Epithelial cell of proximal tubule (primary cell): Measurements from ENCODE around the gene LRRC4C. TPM values are rescaled to one million over a fixed set of nuclear protein-coding genes. Genes with fewer than 3 reads are reported as not detected.
"Not testable (repeated sequence)": the region's sequence is repeated elsewhere in the genome, so short reads cannot be mapped to it uniquely, and the experiment has no call there.

ENCODE experiments used
- DNase-seq: peaks from one replicate; pipeline ENCODE4 v3.0.0-alpha.2; 2011; ENCODE audit warnings: low read depth
- H3K4me3 ChIP-seq: 2 replicates; pipeline ENCODE4 v1.5.1; 2011; ENCODE audit warnings: low read depth, mild to moderate bottlenecking, low read length
- CTCF ChIP-seq: conservative IDR thresholded peaks from 2 replicates; pipeline ENCODE4 v1.5.1; 2012; ENCODE audit warnings: low read depth, mild to moderate bottlenecking, low read length
- total RNA-seq: library from RNA; depleted of rRNA; stranded (reverse); fragments of >200 nt; gene quantifications from 2 replicates; pipeline ENCODE4 v1.2.3, GENCODE V29; 2015

The LRRC4C gene
- total RNA-seq, 1 donor from 2014 or later: 0.12 TPM

GRCh38 chr11:40178470-40178869, 1281.0 kb downstream of the LRRC4C start:
- DNase-seq: no peak
- no peak overlapping the region for H3K4me3 ChIP-seq
- TF ChIP-seq CTCF: no peak

GRCh38 chr11:40175980-40176379, 1283.5 kb downstream of the LRRC4C start:
- no peak overlapping the region for H3K4me3 ChIP-seq
- TF ChIP-seq CTCF: no peak
- DNase-seq: no peak

GRCh38 chr11:40170078-40170477, 1289.4 kb downstream of the LRRC4C start:
- peak; percentile 60 for DNase-seq
- no peak for TF ChIP-seq CTCF
- no peak overlapping the region for H3K4me3 ChIP-seq

- no peak for TF ChIP-seq CTCF
- no peak overlapping the region for H3K4me3 ChIP-seq
- DNase-seq: peak; percentile 40
Observed at GRCh38 chr11:40168414-40168813, 1291.0 kb downstream of the LRRC4C start.

GRCh38 chr11:40167805-40168204, 1291.6 kb downstream of the LRRC4C start:
- H3K4me3 ChIP-seq, DNase-seq: not testable (repeated sequence)
- TF ChIP-seq CTCF: peak; percentile 20

GRCh38 chr11:40166892-40167291, 1292.6 kb downstream of the LRRC4C start:
- TF ChIP-seq CTCF: no peak
- H3K4me3 ChIP-seq: no peak overlapping the region
- no peak for DNase-seq
